OCI-LY7 (cell line): Measurements from ENCODE around the gene TUBB8B. TPM values are rescaled to one million over a fixed set of nuclear protein-coding genes. Genes with fewer than 3 reads are reported as not detected.
"Not testable (repeated sequence)": the region's sequence is repeated elsewhere in the genome, so short reads cannot be mapped to it uniquely, and the experiment has no call there.

Source experiments
- Bru-seq: library from RNA; stranded (reverse); fragments of 400-500 nt; gene quantifications from one replicate; lab custom pipeline; 2021; lab: Mats Ljungman, UMichigan
- BruChase-seq, 2 experiments: library from RNA; stranded (reverse); fragments of 400-500 nt; gene quantifications; one replicate each; lab custom pipeline; 2021; lab: Mats Ljungman, UMichigan
- BruUV-seq: library from RNA; stranded (reverse); fragments of 400-500 nt; replicated peaks from 2 replicates; lab custom pipeline; 2021; lab: Mats Ljungman, UMichigan
- CTCF ChIA-PET: fragments of 300-600 bp; sonication (Branson Sonifier 250); formaldehyde crosslinking; loops from one replicate; lab custom pipeline; 2022; ENCODE audit warnings: antibody characterized with exemption; ENCODE audit not compliant: unreplicated experiment; lab: Charles Lee
- POLR2A ChIA-PET: fragments of 300-600 bp; sonication (Branson Sonifier 250); formaldehyde crosslinking; loops from one replicate; lab custom pipeline; 2022; ENCODE audit warnings: antibody characterized with exemption; lab: Charles Lee
- DNase-seq: peaks from one replicate; pipeline ENCODE4 v3.0.0-alpha.2; 2015; ENCODE audit warnings: low spot score
- H2AFZ ChIP-seq: fragments of 200-600 bp; sonication (generic), shearing (Covaris generic); 2 replicates; pipeline ENCODE4 v1.6.1; 2014; ENCODE audit warnings: mild to moderate bottlenecking, antibody characterized with exemption, low read length, moderate library complexity
- H3K27ac ChIP-seq: fragments of 200-600 bp; sonication (generic); 2 replicates; pipeline ENCODE4 v1.5.1; 2014; ENCODE audit warnings: mixed run types, low read depth, mild to moderate bottlenecking, moderate library complexity, low read length, inconsistent platforms; ENCODE audit not compliant: poor library complexity, severe bottlenecking
- H3K36me3 ChIP-seq: fragments of 200-600 bp; sonication (generic); 2 replicates; pipeline ENCODE4 v1.6.1; 2014; ENCODE audit warnings: mild to moderate bottlenecking, antibody characterized with exemption, low read length, moderate library complexity, mixed read lengths; ENCODE audit not compliant: insufficient read depth
- H3K4me1 ChIP-seq: fragments of 200-600 bp; sonication (generic); 2 replicates; pipeline ENCODE4 v1.5.1; 2014; ENCODE audit warnings: mild to moderate bottlenecking, low read length; ENCODE audit not compliant: insufficient read depth, poor library complexity, severe bottlenecking
- H3K4me2 ChIP-seq: fragments of 200-600 bp; sonication (generic); 2 replicates; pipeline ENCODE4 v1.6.1; 2014; ENCODE audit warnings: mild to moderate bottlenecking, low read length
- H3K4me3 ChIP-seq: fragments of 200-600 bp; sonication (generic); 2 replicates; pipeline ENCODE4 v1.5.1; 2014; ENCODE audit warnings: mild to moderate bottlenecking, low read depth, low read length; ENCODE audit not compliant: poor library complexity, severe bottlenecking
- H3K79me2 ChIP-seq: fragments of 200-600 bp; sonication (generic); 2 replicates; pipeline ENCODE4 v1.6.1; 2016; ENCODE audit warnings: low read depth, mild to moderate bottlenecking, low read length, moderate library complexity, mixed read lengths; ENCODE audit not compliant: insufficient read depth
- H3K9me2 ChIP-seq: fragments of 200-600 bp; sonication (generic); 2 replicates; pipeline ENCODE4 v1.6.1; 2016; ENCODE audit warnings: mild to moderate bottlenecking, low read length, mixed read lengths; ENCODE audit not compliant: insufficient read depth
- H3K9me3 ChIP-seq: fragments of 200-600 bp; sonication (generic); 2 replicates; pipeline ENCODE4 v1.6.1; 2014; ENCODE audit warnings: mild to moderate bottlenecking, mixed run types, low read length, mixed read lengths
- H4K20me1 ChIP-seq: fragments of 200-600 bp; sonication (generic); 2 replicates; pipeline ENCODE4 v1.6.1; 2014; ENCODE audit warnings: mild to moderate bottlenecking, antibody characterized with exemption, low read length, moderate library complexity, mixed read lengths; ENCODE audit not compliant: insufficient read depth
- intact Hi-C: fragments of 100-400 bp; cut with micrococcal nuclease; formaldehyde crosslinking; loops from one replicate; pipeline ENCODE4 v1.10.0; 2022; ENCODE audit not compliant: unreplicated experiment
- long read RNA-seq: library from polyadenylated mRNA; stranded (forward); transcript quantifications from one replicate; pipeline ENCODE4 v2.0.0, GENCODE V29; 2022
- total RNA-seq, 2 experiments: library from RNA; depleted of rRNA in 1 of 2; stranded (reverse); fragments of >200 nt in 1 of 2; shearing (Covaris generic) in 1 of 2; gene quantifications; 2 replicates each; pipeline ENCODE4 v1.2.3, GENCODE V29; 2014 to 2022
- TF ChIP-seq, protein P1 (sequence below): fragments of 200-600 bp; sonication (generic); conservative IDR thresholded peaks from 2 replicates; pipeline ENCODE4 v1.5.1; 2014; ENCODE audit warnings: mild to moderate bottlenecking, antibody characterized with exemption, low read length, moderate library complexity, mixed read lengths

The TUBB8B gene
- total RNA-seq (2014; rRNA removed; shearing (Covaris generic)) (not detected in 2 replicates), total RNA-seq (2022) (not detected in 2 replicates), Bru-seq, nascent RNA (not detected), BruChase-seq, experiment 1, labeled RNA remaining after a 6-hour chase (not detected), BruChase-seq, experiment 2, labeled RNA remaining after a 2-hour chase (not detected)
- long read RNA-seq = 0 reads

GRCh38 chr18:49176-49665 lies at the start of gene TUBB8B:
Gene TUBB8B, minus strand, starts transcription at chr18:49615. Its CDS starts 58 bp downstream, at chr18:49557.
- H3K4me1 ChIP-seq, H3K36me3 ChIP-seq, BruUV-seq, CTCF ChIA-PET, H3K79me2 ChIP-seq, H3K4me3 ChIP-seq, H3K9me2 ChIP-seq, intact Hi-C loops, H4K20me1 ChIP-seq, H3K9me3 ChIP-seq, DNase-seq, H3K4me2 ChIP-seq, H2AFZ ChIP-seq, POLR2A ChIA-PET, H3K27ac ChIP-seq: not testable (repeated sequence)

GRCh38 chr18:97252-97914 lies 48.0 kb upstream of the TUBB8B start:
- H3K4me1 ChIP-seq, H3K9me3 ChIP-seq, H4K20me1 ChIP-seq, H3K9me2 ChIP-seq, H3K79me2 ChIP-seq, H3K36me3 ChIP-seq, H3K4me2 ChIP-seq, H3K4me3 ChIP-seq, intact Hi-C loops, H3K27ac ChIP-seq, BruUV-seq, DNase-seq, CTCF ChIA-PET, H2AFZ ChIP-seq, POLR2A ChIA-PET: not testable (repeated sequence)
- TF ChIP-seq, protein P1, sequence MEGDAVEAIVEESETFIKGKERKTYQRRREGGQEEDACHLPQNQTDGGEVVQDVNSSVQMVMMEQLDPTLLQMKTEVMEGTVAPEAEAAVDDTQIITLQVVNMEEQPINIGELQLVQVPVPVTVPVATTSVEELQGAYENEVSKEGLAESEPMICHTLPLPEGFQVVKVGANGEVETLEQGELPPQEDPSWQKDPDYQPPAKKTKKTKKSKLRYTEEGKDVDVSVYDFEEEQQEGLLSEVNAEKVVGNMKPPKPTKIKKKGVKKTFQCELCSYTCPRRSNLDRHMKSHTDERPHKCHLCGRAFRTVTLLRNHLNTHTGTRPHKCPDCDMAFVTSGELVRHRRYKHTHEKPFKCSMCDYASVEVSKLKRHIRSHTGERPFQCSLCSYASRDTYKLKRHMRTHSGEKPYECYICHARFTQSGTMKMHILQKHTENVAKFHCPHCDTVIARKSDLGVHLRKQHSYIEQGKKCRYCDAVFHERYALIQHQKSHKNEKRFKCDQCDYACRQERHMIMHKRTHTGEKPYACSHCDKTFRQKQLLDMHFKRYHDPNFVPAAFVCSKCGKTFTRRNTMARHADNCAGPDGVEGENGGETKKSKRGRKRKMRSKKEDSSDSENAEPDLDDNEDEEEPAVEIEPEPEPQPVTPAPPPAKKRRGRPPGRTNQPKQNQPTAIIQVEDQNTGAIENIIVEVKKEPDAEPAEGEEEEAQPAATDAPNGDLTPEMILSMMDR = peak; percentile 58; the same call in 1 of the 2 replicates

- H3K9me2 ChIP-seq, POLR2A ChIA-PET, H3K4me1 ChIP-seq, DNase-seq, H3K27ac ChIP-seq, H4K20me1 ChIP-seq, H3K4me3 ChIP-seq, H3K9me3 ChIP-seq, intact Hi-C loops, H3K36me3 ChIP-seq, BruUV-seq, H2AFZ ChIP-seq, CTCF ChIA-PET, H3K4me2 ChIP-seq, H3K79me2 ChIP-seq: not testable (repeated sequence)
- TF ChIP-seq, protein P1 = peak; percentile 56
These were observed 47.3 kb upstream of the TUBB8B start for GRCh38 chr18:96767-97131.
